Progenitor cell of endocrine pancreas (in vitro differentiated cells): ENCODE data around the gene CELF4. TPM values are rescaled to one million over a fixed set of nuclear protein-coding genes. Genes with fewer than 3 reads are reported as not detected.
A peak's percentile ranks its signal among the peaks of the same experiment; 100 is the strongest.

Source experiments
- DNase-seq: peaks from one replicate; pipeline ENCODE4 v3.0.0; 2021; ENCODE audit warnings: low spot score; ENCODE audit not compliant: unreplicated experiment
- H3K27ac Mint-ChIP-seq: 2 replicates; pipeline ENCODE4 v1.8.0; 2021; ENCODE audit warnings: mild to moderate bottlenecking, moderate library complexity, mixed read lengths
- H3K27me3 Mint-ChIP-seq: 2 replicates; pipeline ENCODE4 v1.8.0; 2021; ENCODE audit warnings: mixed read lengths
- H3K36me3 Mint-ChIP-seq: 2 replicates; pipeline ENCODE4 v1.8.0; 2022; ENCODE audit warnings: mixed read lengths; ENCODE audit not compliant: insufficient read depth
- H3K4me1 Mint-ChIP-seq: 2 replicates; pipeline ENCODE4 v1.8.0; 2021; ENCODE audit warnings: low read depth, mixed read lengths
- H3K4me3 Mint-ChIP-seq: 2 replicates; pipeline ENCODE4 v1.8.0; 2021; ENCODE audit warnings: low read depth, mild to moderate bottlenecking, moderate library complexity, mixed read lengths
- H3K9me3 Mint-ChIP-seq: 2 replicates; pipeline ENCODE4 v1.8.0; 2021; ENCODE audit warnings: low read depth, mixed read lengths
- total RNA-seq: library from RNA; stranded (reverse); gene quantifications from 2 replicates; pipeline ENCODE4 v1.2.1, GENCODE V29; 2021
- TF ChIP-seq, protein P1 (sequence below): fragments of 200-600 bp; sonication (generic); IDR thresholded peaks from one replicate; pipeline ENCODE4 v1.5.0; 2021; ENCODE audit warnings: antibody characterized with exemption, mild to moderate bottlenecking; ENCODE audit not compliant: unreplicated experiment

The CELF4 gene
- total RNA-seq, 1 donor from 2014 or later = 4.6 TPM

DNA sequence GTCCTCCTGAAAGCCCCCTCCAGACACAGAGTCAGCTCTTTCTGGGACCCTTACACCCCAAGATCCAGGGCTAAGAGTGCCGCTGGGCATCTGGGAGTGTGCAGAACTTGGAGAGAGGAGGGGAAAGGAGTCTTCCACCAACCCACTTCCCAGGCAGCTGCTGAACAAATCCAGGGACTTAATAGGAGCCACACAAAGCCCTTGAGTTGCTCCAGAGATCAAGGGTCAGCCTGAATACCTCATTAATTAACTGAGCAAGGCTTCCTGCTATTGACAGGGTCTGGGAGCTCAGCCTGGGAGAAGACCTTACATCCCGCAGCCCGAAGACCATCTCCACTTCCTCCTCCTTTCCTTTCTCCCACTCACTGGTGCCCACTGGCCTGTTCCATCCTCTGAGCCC, 108.3 kb downstream of the CELF4 start:
- H3K4me3 Mint-ChIP-seq = no peak overlapping the region
- no peak for DNase-seq
- TF ChIP-seq, protein P1, sequence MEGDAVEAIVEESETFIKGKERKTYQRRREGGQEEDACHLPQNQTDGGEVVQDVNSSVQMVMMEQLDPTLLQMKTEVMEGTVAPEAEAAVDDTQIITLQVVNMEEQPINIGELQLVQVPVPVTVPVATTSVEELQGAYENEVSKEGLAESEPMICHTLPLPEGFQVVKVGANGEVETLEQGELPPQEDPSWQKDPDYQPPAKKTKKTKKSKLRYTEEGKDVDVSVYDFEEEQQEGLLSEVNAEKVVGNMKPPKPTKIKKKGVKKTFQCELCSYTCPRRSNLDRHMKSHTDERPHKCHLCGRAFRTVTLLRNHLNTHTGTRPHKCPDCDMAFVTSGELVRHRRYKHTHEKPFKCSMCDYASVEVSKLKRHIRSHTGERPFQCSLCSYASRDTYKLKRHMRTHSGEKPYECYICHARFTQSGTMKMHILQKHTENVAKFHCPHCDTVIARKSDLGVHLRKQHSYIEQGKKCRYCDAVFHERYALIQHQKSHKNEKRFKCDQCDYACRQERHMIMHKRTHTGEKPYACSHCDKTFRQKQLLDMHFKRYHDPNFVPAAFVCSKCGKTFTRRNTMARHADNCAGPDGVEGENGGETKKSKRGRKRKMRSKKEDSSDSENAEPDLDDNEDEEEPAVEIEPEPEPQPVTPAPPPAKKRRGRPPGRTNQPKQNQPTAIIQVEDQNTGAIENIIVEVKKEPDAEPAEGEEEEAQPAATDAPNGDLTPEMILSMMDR = no peak
- H3K4me1 Mint-ChIP-seq = peaks cover 13% of the 10 kb centered on the region
- H3K27ac Mint-ChIP-seq = no peak overlapping the region
- H3K27me3 Mint-ChIP-seq = peaks cover 19% of the 10 kb centered on the region
- no peaks in the 10 kb centered on the region for H3K36me3 Mint-ChIP-seq
- H3K9me3 Mint-ChIP-seq = no peaks in the 10 kb centered on the region

DNA sequence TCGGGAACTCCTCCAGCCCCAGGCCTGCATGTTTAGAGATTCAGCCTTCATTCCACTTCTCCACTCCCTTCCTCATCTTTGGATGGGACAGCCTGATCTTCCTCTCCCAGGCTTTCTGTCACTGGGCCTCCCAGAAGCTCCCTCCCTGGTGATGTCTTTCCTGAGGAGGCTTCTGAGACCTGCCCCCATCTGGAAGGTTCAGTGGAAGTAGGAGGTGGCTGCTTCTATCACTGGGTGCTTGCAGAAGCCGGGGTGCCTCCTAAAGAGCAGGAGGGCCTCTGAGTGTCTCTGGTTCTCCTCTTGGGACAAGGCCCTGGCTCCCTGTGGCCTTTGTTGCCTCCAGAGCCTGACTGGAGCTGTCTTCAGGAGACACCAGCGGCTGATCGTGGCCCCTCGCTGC, 108.7 kb downstream of the CELF4 start:
- Mint-ChIP-seq H3K4me1 (peaks cover 13% of the 10 kb centered on the region), H3K36me3 (no peaks in the 10 kb centered on the region)
- TF ChIP-seq, protein P1 = no peak

DNA sequence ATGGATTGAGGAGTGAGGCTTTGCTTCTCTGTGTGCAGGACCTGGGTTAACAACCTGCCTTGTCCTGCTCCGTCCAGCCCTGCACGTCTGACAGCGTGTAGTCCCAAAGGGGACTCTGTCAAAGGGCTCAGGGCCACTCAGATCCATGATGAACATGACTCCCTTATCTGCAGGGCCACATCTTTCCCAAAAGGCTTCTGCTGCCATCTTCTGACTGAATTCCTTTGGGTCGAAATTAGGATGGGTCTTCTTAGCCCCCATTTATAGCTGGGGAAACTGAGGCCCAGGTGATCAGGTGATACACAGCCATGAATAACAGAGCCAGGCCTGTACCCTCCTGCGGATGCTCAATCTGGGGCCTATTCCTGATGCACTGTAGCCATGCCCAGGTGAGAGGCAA, 109.2 kb downstream of the CELF4 start:
- Mint-ChIP-seq H3K27ac (no peak overlapping the region), H3K36me3 (no peaks in the 10 kb centered on the region), H3K27me3 (peaks cover 16% of the 10 kb centered on the region), H3K9me3 (no peaks in the 10 kb centered on the region), H3K4me3 (no peak overlapping the region), H3K4me1 (peaks cover 13% of the 10 kb centered on the region)
- no peak for DNase-seq
- TF ChIP-seq, protein P1 = no peak

More for the DNA sequence above, 108.7 kb downstream of the CELF4 start:
- Mint-ChIP-seq H3K4me3 (no peak overlapping the region), H3K27me3 (peaks cover 19% of the 10 kb centered on the region), H3K27ac (no peak overlapping the region), H3K9me3 (no peaks in the 10 kb centered on the region)
- no peak for DNase-seq

DNA sequence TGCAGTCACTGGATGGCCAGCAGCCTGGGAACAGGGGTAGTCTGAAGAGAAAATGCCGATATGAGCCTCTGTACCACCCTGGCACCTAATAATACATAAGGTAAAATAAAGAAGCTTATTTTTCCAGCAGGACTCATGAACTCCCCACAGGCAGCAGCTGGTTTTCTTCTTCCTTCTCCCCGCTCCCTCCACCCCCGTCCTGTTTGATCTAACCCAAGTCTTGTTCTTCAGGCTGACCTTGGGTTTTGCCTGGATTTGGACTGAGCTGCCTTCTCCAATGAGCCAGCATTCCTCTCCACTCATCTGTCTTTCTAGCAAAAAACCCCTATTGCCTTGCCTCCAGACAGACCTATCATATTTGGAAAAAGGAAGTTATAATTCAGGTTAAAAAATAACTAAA, 111.8 kb downstream of the CELF4 start:
- DNase-seq = no peak
- TF ChIP-seq, protein P1 = no peak
- no peaks in the 10 kb centered on the region for H3K9me3 Mint-ChIP-seq
- H3K27ac Mint-ChIP-seq = no peak overlapping the region
- H3K4me3 Mint-ChIP-seq = no peak overlapping the region
- H3K27me3 Mint-ChIP-seq = peaks cover 5% of the 10 kb centered on the region
- H3K4me1 Mint-ChIP-seq = peaks cover 28% of the 10 kb centered on the region
- no peaks in the 10 kb centered on the region for H3K36me3 Mint-ChIP-seq

DNA sequence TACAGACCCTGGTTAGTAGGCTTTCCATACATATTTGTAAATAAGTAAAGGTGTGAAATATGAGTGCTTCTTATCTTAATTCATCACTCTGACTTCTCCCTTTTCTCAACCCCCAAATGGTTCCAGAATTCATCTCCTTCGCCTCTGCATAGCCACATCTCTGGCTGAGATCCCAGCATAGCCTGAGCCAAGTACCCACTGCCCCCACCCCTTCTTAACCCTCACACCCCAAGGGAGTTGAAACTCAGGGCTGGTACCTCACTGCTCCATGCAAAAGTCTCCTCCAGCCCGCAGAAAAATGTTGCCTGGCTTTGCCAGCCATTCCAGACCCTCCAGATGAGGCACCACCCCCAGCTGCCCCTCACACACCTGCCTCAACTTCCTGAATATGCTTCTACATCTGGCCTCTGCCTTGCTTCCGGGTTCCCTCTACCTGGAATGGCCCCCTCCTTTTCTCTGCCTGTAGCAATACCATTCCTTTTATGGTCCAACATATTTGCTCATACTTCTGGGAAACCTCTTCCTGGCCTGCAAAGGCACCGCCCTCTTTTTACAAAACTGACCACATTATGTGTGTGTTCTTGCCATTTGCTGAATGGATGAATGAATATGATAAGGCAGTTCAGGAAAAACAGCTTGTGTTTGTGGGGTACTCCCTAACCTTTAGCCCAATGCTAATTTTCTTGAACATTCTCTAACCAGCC, 112.8 kb downstream of the CELF4 start:
- no peak for DNase-seq
- Mint-ChIP-seq H3K4me3 (no peak overlapping the region), H3K36me3 (no peaks in the 10 kb centered on the region), H3K4me1 (peaks cover 28% of the 10 kb centered on the region), H3K27me3 (peaks cover 7% of the 10 kb centered on the region), H3K9me3 (no peaks in the 10 kb centered on the region), H3K27ac (peak overlapping the region; percentile 6)
- TF ChIP-seq, protein P1 = no peak
